Cardiac atrium fibroblast (primary cell): ENCODE measurements around the gene ZNF805. TPM values are rescaled to one million over a fixed set of nuclear protein-coding genes. Genes with fewer than 3 reads are reported as not detected.

ENCODE experiments used
- total RNA-seq: library from RNA; depleted of rRNA; stranded (reverse); fragments of >200 nt; gene quantifications from 2 replicates; pipeline ENCODE4 v1.2.3, GENCODE V29; 2015

Gene ZNF805
- 8.7 and 13.0 TPM in 2 replicates for total RNA-seq

GRCh38 chr19:57240311-57241090 lies at the start of gene ZNF805:
Gene ZNF805 (plus strand): TSS chr19:57240632. CDS start chr19:57240892, 260 bp downstream.

GRCh38 chr19:57191141-57192076 lies 49.0 kb upstream of the ZNF805 start, which contains the start of gene ZNF264:
Gene ZNF264 (plus strand): TSS chr19:57191500. CDS start chr19:57191914, 414 bp downstream.

GRCh38 chr19:57280165-57280961 lies 39.9 kb downstream of the ZNF805 start, which contains the start of gene ZNF460:
Gene ZNF460 (plus strand): TSS chr19:57280485. CDS start chr19:57280807, 322 bp downstream.

Other genes with a start within 250 kb of the ZNF805 start
- not detected in 2 replicates for gene USP29, start 120.6 kb upstream of the ZNF805 start, total RNA-seq
- gene ZIM3, start 95.4 kb upstream of the ZNF805 start, total RNA-seq, result not detected in 2 replicates
- not detected in 2 replicates for gene DUXA, start 73.1 kb upstream of the ZNF805 start, total RNA-seq
- 21.7 and 24.6 TPM in 2 replicates for gene ZNF264, start 49.1 kb upstream of the ZNF805 start, total RNA-seq
- not detected in 2 replicates for gene AURKC, start 9.6 kb upstream of the ZNF805 start, total RNA-seq
- 33.8 and 44.1 TPM in 2 replicates for gene ZNF460, start 39.9 kb downstream of the ZNF805 start, total RNA-seq
- 3.1 and 10.0 TPM in 2 replicates for gene ZNF543, start 79.8 kb downstream of the ZNF805 start, total RNA-seq
- 5.0 and 8.7 TPM in 2 replicates for gene ZNF304, start 110.6 kb downstream of the ZNF805 start, total RNA-seq
- gene TRAPPC2B, start 122.9 kb downstream of the ZNF805 start, total RNA-seq, result 6.3 and 12.5 TPM in 2 replicates
- 3.1 and 5.0 TPM in 2 replicates for gene ZNF547, start 122.9 kb downstream of the ZNF805 start, total RNA-seq
- gene ZNF548, start 149.2 kb downstream of the ZNF805 start, total RNA-seq, result 10.0 and 22.0 TPM in 2 replicates
- gene ZNF17, start 170.5 kb downstream of the ZNF805 start, total RNA-seq, result 2.9 and 4.0 TPM in 2 replicates
- gene ZNF749, start 194.7 kb downstream of the ZNF805 start, total RNA-seq, result 2.9 and 5.0 TPM in 2 replicates
- 0.16 TPM in 1 of 2 replicates, not detected in the other for gene VN1R1, start 216.5 kb downstream of the ZNF805 start, total RNA-seq
- gene ZNF772, start 236.9 kb downstream of the ZNF805 start, total RNA-seq, result 13.4 and 18.8 TPM in 2 replicates
- gene ZNF419, start 247.1 kb downstream of the ZNF805 start, total RNA-seq, result 6.6 and 17.0 TPM in 2 replicates